HG03064 (cell line): ENCODE results near the gene EBF4.
"Not testable (repeated sequence)": the region's sequence is repeated elsewhere in the genome, so short reads cannot be mapped to it uniquely, and the experiment has no call there.

Experiments used
- ATAC-seq: cut with Tn5 transposase; IDR thresholded peaks from one replicate; pipeline ENCODE4 v1.9.1; 2021; ENCODE audit warnings: low read depth; ENCODE audit not compliant: unreplicated experiment

Gene EBF4

GRCh38 chr20:2755451-2756055 is 63.0 kb downstream of the EBF4 start:
- ATAC-seq = no peak

GRCh38 chr20:2756056-2756611 is 63.6 kb downstream of the EBF4 start:
- no peak for ATAC-seq

- ATAC-seq = no peak
Measured at GRCh38 chr20:2757001-2757400, 64.4 kb downstream of the EBF4 start.

- no peak for ATAC-seq
Measured at GRCh38 chr20:2757969-2758368, 65.4 kb downstream of the EBF4 start.

GRCh38 chr20:2759143-2759542 is 66.6 kb downstream of the EBF4 start:
- no peak for ATAC-seq

- no peak for ATAC-seq
Measured at GRCh38 chr20:2759603-2760296, 67.2 kb downstream of the EBF4 start.

GRCh38 chr20:2760297-2760951 is 67.8 kb downstream of the EBF4 start:
- ATAC-seq = no peak

- no peak for ATAC-seq
Measured at GRCh38 chr20:2760952-2761305, 68.3 kb downstream of the EBF4 start.

GRCh38 chr20:2761885-2762284 is 69.3 kb downstream of the EBF4 start:
- ATAC-seq = no peak

- ATAC-seq = no peak
Measured at GRCh38 chr20:2762578-2763131, 70.1 kb downstream of the EBF4 start.

GRCh38 chr20:2763186-2763585 is 70.6 kb downstream of the EBF4 start:
- ATAC-seq = no peak

- no peak for ATAC-seq
Measured at GRCh38 chr20:2767768-2768631, 75.4 kb downstream of the EBF4 start.

GRCh38 chr20:2768632-2769015 is 76.0 kb downstream of the EBF4 start:
- no peak for ATAC-seq

GRCh38 chr20:2770091-2770490 is 77.5 kb downstream of the EBF4 start:
- not testable (repeated sequence) for ATAC-seq

GRCh38 chr20:2771631-2772080 is 79.1 kb downstream of the EBF4 start:
- ATAC-seq = no peak

GRCh38 chr20:2773812-2774211 is 81.2 kb downstream of the EBF4 start:
- ATAC-seq = no peak

- ATAC-seq = no peak
Measured at GRCh38 chr20:2775139-2775538, 82.6 kb downstream of the EBF4 start.

GRCh38 chr20:2778602-2779321 is 86.2 kb downstream of the EBF4 start:
- ATAC-seq = no peak

GRCh38 chr20:2780948-2781347 is 88.4 kb downstream of the EBF4 start:
- no peak for ATAC-seq
